Uterus (tissue), 2 donors: ENCODE data around the gene CCR7.

ENCODE experiments used
- POLR2A ChIP-seq, 2 donors: fragments of 450-650 bp; IDR thresholded peaks; one replicate each; pipeline ENCODE4 v1.6.1; 2016; ENCODE audit warnings: antibody characterized with exemption in 2 of 2, mild to moderate bottlenecking in 1 of 2, moderate library complexity in 1 of 2
- TF ChIP-seq, protein P1 (sequence below), 4 experiments: fragments of 200-600 bp in 2 of 4; fragments of 450-650 bp in 2 of 4; sonication (generic) in 2 of 4; IDR thresholded peaks; one replicate each; pipeline ENCODE4 v1.5.1; 2016 to 2019; ENCODE audit warnings: antibody characterized with exemption in 4 of 4, mild to moderate bottlenecking in 2 of 4, moderate library complexity in 1 of 4

DNA sequence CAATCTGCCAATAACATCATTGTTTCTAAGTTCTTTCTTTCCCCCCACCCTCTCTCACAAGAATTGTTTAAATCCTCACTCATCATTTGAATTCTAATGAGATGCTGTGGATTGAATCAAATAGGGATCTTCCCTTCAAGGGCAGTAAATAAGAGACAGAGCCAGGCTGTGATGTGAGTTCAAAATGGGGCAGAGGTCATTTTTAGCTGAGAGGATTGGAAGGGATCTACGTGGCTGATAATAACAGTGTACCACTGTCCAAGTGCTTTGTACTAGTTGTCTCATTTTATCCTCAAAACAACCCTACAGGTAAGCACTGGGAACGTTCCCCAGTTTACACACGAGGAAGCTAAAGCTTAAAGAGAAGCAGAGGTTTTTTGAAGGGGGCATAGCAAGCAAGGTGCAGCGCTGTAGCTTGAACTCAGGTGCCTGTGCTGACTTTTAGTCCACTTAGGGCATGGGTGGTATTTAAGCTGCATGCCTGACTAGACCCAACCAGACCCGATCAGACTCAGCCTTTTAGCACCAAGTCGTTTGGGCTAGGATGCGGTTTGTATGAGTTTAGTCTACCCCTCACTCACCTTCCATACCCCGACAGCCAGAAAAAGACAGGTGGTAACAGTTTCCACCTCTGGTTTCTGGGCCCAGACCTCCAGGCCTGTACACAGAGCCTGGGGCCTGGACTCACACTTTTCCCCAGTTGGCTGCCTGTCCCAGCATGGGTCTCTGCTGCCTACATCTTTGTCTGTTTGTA, 39.2 kb upstream of the CCR7 start:
- TF ChIP-seq, protein P1, sequence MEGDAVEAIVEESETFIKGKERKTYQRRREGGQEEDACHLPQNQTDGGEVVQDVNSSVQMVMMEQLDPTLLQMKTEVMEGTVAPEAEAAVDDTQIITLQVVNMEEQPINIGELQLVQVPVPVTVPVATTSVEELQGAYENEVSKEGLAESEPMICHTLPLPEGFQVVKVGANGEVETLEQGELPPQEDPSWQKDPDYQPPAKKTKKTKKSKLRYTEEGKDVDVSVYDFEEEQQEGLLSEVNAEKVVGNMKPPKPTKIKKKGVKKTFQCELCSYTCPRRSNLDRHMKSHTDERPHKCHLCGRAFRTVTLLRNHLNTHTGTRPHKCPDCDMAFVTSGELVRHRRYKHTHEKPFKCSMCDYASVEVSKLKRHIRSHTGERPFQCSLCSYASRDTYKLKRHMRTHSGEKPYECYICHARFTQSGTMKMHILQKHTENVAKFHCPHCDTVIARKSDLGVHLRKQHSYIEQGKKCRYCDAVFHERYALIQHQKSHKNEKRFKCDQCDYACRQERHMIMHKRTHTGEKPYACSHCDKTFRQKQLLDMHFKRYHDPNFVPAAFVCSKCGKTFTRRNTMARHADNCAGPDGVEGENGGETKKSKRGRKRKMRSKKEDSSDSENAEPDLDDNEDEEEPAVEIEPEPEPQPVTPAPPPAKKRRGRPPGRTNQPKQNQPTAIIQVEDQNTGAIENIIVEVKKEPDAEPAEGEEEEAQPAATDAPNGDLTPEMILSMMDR (IDR thresholded peaks at IDR 0.05) = no peak
- TF ChIP-seq POLR2A (IDR thresholded peaks at IDR 0.05) = no peak
